Mononuclear cell (primary cell): ENCODE results near the gene ATOH1. TPM values are rescaled to one million over a fixed set of nuclear protein-coding genes. Genes with fewer than 3 reads are reported as not detected.

Experiments
- H3K27me3 ChIP-seq: 2 replicates; pipeline ENCODE4 v1.6.0; 2011; ENCODE audit warnings: low read length, control low read depth; ENCODE audit not compliant: insufficient read depth
- H3K4me1 ChIP-seq: 2 replicates; pipeline ENCODE4 v1.5.1; 2011; ENCODE audit warnings: mild to moderate bottlenecking, low read length, control low read depth; ENCODE audit not compliant: insufficient read depth
- H3K4me3 ChIP-seq: 2 replicates; pipeline ENCODE4 v1.5.1; 2011; ENCODE audit warnings: mild to moderate bottlenecking, low read length, moderate library complexity
- H3K9me3 ChIP-seq: 2 replicates; pipeline ENCODE4 v1.5.1; 2011; ENCODE audit warnings: low read depth, mild to moderate bottlenecking, control low read depth, low read length
- total RNA-seq: library from RNA; depleted of rRNA; stranded (reverse); fragments of >200 nt; gene quantifications from one replicate; pipeline ENCODE4 v1.2.3, GENCODE V29; 2012

ATOH1 gene
- total RNA-seq, 1 donor = not detected

GRCh38 chr4:93827272-93827947 lies 1.1 kb upstream of the ATOH1 start:
- Histone ChIP-seq H3K4me3 (no peak overlapping the region), H3K9me3 (no peaks in the 10 kb centered on the region), H3K27me3 (peaks cover 75% of the 10 kb centered on the region)

DNA sequence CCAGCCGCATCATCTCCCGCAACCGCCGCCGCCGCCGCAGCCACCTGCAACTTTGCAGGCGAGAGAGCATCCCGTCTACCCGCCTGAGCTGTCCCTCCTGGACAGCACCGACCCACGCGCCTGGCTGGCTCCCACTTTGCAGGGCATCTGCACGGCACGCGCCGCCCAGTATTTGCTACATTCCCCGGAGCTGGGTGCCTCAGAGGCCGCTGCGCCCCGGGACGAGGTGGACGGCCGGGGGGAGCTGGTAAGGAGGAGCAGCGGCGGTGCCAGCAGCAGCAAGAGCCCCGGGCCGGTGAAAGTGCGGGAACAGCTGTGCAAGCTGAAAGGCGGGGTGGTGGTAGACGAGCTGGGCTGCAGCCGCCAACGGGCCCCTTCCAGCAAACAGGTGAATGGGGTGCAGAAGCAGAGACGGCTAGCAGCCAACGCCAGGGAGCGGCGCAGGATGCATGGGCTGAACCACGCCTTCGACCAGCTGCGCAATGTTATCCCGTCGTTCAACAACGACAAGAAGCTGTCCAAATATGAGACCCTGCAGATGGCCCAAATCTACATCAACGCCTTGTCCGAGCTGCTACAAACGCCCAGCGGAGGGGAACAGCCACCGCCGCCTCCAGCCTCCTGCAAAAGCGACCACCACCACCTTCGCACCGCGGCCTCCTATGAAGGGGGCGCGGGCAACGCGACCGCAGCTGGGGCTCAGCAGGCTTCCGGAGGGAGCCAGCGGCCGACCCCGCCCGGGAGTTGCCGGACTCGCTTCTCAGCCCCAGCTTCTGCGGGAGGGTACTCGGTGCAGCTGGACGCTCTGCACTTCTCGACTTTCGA lies 654 bp downstream of the ATOH1 start:
- peaks cover 93% of the 10 kb centered on the region for H3K27me3 ChIP-seq
- no peak overlapping the region for H3K4me3 ChIP-seq

More at GRCh38 chr4:93827272-93827947, 1.1 kb upstream of the ATOH1 start:
- no peaks in the 10 kb centered on the region for H3K4me1 ChIP-seq

GRCh38 chr4:93829820-93830687 lies 1.5 kb downstream of the ATOH1 start:
- Histone ChIP-seq H3K27me3 (peaks cover 100% of the 10 kb centered on the region), H3K9me3 (no peaks in the 10 kb centered on the region), H3K4me3 (no peak overlapping the region), H3K4me1 (no peaks in the 10 kb centered on the region)

More for the DNA sequence above, 654 bp downstream of the ATOH1 start:
- Histone ChIP-seq H3K4me1 (no peaks in the 10 kb centered on the region), H3K9me3 (no peaks in the 10 kb centered on the region)

DNA sequence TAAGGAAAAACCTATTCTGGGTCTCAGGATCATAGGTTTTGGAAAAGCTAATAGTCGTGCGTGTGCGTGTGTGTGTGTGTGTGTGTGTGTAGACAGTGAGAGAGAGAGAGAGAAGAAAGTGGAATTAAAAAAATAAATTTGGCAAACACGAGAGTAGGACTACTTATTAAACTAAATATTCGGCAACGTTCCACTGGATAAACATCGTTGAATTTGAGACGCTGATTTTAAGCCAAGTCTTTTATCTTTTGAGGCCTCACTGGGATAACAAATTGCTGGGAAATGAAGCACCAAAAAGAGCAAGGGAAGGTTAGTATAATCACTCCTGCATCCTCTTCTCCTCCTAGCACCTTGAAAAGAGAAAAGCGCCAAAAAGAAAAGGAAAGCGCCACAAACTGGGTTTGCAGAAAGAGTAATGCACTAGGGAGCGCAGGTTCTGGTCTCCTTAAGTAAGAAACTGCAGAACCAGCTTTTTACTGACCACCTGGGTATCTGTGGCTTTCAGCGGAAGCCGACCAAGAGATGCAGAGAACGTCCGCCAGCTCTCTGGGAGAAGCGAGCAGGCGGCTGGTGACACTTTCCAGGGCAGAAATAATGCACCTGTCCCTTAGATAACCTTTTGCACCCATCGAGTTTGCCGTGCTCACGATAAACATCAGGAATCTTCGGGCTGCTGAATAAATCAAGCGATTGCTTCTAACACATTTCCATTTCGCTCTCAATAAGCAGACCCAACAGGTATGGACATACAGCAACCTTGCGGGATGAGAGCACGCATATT lies 3.4 kb downstream of the ATOH1 start:
- no peak overlapping the region for H3K4me3 ChIP-seq
- peaks cover 98% of the 10 kb centered on the region for H3K27me3 ChIP-seq
- no peaks in the 10 kb centered on the region for H3K4me1 ChIP-seq
- H3K9me3 ChIP-seq = no peaks in the 10 kb centered on the region

DNA sequence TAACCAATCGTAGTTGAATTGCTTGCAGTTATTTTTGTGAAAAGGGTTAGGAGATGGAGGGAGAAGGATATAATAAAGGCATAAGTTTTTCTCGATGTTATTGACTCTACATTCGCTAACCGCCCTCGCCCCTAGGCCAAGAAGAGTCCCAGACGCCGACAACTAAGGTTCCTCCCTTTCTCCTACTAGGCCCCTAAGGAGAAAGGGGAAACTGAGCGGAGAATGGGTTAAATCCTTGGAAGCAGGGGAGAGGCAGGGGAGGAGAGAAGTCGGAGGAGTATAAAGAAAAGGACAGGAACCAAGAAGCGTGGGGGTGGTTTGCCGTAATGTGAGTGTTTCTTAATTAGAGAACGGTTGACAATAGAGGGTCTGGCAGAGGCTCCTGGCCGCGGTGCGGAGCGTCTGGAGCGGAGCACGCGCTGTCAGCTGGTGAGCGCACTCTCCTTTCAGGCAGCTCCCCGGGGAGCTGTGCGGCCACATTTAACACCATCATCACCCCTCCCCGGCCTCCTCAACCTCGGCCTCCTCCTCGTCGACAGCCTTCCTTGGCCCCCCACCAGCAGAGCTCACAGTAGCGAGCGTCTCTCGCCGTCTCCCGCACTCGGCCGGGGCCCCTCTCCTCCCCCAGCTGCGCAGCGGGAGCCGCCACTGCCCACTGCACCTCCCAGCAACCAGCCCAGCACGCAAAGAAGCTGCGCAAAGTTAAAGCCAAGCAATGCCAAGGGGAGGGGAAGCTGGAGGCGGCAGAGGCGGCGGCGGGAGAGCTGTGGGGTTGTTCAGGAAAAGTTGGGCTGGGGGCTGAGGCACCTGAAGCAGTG lies 5.9 kb downstream of the ATOH1 start:
- Histone ChIP-seq H3K27me3 (peaks cover 72% of the 10 kb centered on the region), H3K4me3 (no peak overlapping the region), H3K4me1 (no peaks in the 10 kb centered on the region), H3K9me3 (no peaks in the 10 kb centered on the region)

GRCh38 chr4:93835929-93836328 lies 7.4 kb downstream of the ATOH1 start:
- Histone ChIP-seq H3K4me1 (no peaks in the 10 kb centered on the region), H3K4me3 (no peak overlapping the region), H3K27me3 (peaks cover 58% of the 10 kb centered on the region), H3K9me3 (no peaks in the 10 kb centered on the region)

DNA sequence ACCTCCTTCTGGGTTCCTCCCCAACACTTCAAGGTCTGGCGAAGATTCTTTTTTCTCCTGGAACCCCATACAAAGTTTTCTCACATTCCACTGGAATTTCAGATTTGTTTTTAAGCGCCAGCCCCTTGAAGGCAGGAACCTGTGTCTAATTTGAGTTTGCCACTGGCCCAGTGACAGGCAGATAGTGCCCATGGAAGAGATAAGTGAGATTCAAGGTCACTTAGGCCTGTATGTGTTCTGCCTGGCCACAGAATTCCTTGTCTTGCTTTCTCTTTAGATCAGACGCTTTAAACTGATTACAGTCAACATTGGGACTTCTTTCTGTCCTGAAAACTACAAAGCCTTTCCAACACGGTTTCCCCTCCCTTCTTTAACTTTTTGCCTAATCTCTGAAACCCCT lies 11.2 kb downstream of the ATOH1 start:
- Histone ChIP-seq H3K4me3 (no peak overlapping the region), H3K27me3 (peaks cover 20% of the 10 kb centered on the region), H3K9me3 (no peaks in the 10 kb centered on the region), H3K4me1 (no peaks in the 10 kb centered on the region)

- H3K4me3 ChIP-seq = no peak overlapping the region
- H3K4me1 ChIP-seq = no peaks in the 10 kb centered on the region
- H3K27me3 ChIP-seq = no peaks in the 10 kb centered on the region
- no peaks in the 10 kb centered on the region for H3K9me3 ChIP-seq
Observed at GRCh38 chr4:93841803-93842345, 13.3 kb downstream of the ATOH1 start.

GRCh38 chr4:93842601-93843252 lies 14.2 kb downstream of the ATOH1 start:
- H3K4me3 ChIP-seq = no peak overlapping the region
- H3K27me3 ChIP-seq = no peaks in the 10 kb centered on the region
- no peaks in the 10 kb centered on the region for H3K4me1 ChIP-seq
- no peaks in the 10 kb centered on the region for H3K9me3 ChIP-seq

DNA sequence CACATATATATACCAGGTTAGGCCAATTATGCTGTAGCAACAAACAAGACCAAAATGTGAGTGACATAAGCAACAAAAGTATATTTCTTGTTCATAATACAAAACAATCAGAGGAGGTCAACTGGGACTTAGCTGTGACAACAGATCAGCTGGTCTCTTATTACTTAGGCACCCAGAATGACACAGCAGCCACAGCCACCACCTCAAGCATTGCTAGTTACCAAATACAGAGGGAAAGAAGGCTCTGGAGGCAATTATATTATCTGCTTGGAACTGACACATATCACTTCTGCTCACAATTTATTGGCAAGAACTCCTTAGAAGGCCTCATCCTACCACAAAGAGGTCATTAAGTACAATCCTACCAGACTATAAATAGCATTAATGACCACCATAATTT lies 15.2 kb downstream of the ATOH1 start:
- Histone ChIP-seq H3K9me3 (no peaks in the 10 kb centered on the region), H3K27me3 (no peaks in the 10 kb centered on the region), H3K4me1 (no peaks in the 10 kb centered on the region)

GRCh38 chr4:93852680-93853079 lies 24.1 kb downstream of the ATOH1 start:
- Histone ChIP-seq H3K27me3 (no peaks in the 10 kb centered on the region), H3K9me3 (no peaks in the 10 kb centered on the region), H3K4me1 (no peaks in the 10 kb centered on the region), H3K4me3 (no peak overlapping the region)

More for the DNA sequence above, 15.2 kb downstream of the ATOH1 start:
- H3K4me3 ChIP-seq = no peak overlapping the region

DNA sequence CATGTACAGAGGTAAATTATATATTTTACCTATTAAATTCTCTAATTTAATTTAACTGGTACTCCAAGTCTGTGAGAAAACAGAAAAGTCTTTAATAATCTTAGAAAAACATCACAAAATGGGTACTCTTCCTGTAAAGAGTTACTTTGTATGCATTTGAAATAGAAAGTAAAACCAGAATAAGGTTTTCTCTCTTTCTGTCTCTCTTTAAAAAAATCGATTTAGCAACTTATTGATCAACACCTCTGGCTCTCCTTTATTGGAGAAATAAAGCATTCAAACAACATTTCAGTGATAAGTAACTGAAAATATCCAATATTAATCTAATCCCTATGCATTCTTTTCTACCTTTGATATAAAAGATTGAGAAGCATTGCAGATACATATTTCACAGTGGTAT lies 27.4 kb downstream of the ATOH1 start:
- Histone ChIP-seq H3K27me3 (no peaks in the 10 kb centered on the region), H3K4me1 (no peaks in the 10 kb centered on the region), H3K9me3 (no peaks in the 10 kb centered on the region), H3K4me3 (no peak overlapping the region)

DNA sequence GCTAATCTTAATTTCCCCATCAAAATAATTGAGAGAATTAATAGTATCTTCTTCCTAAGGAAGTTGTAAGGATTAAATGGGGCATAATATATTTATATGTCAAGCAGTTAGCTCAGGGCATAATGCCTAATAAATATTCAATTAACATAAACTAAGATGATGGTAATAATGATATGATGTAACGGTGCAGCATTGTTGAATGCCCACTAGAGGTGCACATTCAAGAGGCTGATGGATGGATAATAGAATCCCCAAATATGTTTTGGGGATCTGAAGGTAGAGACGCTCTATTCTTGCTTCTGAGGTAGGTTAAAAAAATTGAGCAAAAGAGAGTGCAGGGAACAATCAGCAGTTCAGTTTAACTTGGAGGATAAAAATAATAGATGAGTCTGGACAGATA lies 37.1 kb downstream of the ATOH1 start:
- Histone ChIP-seq H3K4me1 (no peaks in the 10 kb centered on the region), H3K27me3 (no peaks in the 10 kb centered on the region), H3K9me3 (no peaks in the 10 kb centered on the region), H3K4me3 (no peak overlapping the region)
